ENCODE measurements around the gene MCOLN2. TPM values are rescaled to one million over a fixed set of nuclear protein-coding genes. Genes with fewer than 3 reads are reported as not detected.
"Not testable (repeated sequence)": the region's sequence is repeated elsewhere in the genome, so short reads cannot be mapped to it uniquely, and the experiment has no call there.

MCOLN2 gene
- polyA plus RNA-seq, 1 of the 3 experiments (the other 2 are of a cell fraction): not detected

GRCh38 chr1:84912726-84913554 lies 84.0 kb downstream of the MCOLN2 start:
- no peak for DNase-seq

DNA sequence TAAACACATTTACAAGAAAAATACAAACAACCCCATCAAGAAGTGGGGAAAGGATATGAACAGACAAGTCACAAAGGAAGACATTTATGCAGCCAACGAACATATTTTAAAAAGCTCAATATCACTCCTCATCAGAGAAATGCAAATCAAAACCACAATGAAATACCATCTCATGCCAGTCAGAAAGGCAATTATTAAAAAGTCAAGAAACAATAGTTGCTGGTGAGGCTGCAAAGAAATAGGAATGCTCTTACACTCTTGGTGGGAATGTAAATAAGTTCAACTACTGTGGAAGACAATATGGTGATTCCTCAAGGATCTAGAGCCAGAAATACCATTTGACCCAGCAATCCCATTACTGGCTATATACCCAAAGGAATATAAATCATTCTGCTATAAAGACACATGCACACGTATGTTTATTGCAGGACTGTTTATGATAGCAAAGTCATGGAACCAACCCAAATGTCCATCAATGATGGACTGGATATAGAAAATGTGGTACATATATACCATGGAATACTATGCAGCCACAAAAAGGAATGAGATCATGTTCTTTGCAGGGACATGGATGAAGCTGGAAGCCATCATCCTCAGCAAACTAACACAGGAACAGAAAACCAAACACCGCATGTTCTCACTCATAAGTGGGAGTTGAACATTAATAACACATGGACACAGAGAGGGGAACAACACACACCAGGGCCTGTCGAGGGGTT lies 88.0 kb downstream of the MCOLN2 start:
- H3K9me2 ChIP-seq; H4K20me1 ChIP-seq (ENCODE audit: insufficient read depth); H3K27me3 ChIP-seq (ENCODE audit: insufficient read depth); H3K27ac ChIP-seq (ENCODE audit: low read depth in 2 of 2, low read length in 1 of 2); H3K9me3 ChIP-seq; H3K4me2 ChIP-seq; H3K79me2 ChIP-seq (ENCODE audit: insufficient read depth); POLR2A ChIA-PET; H2AFZ ChIP-seq (ENCODE audit: low read depth); H3F3A ChIP-seq (replicated peaks; ENCODE audit: insufficient read depth); H3K36me3 ChIP-seq (replicated peaks in 1 of 2; ENCODE audit: control insufficient read depth in 1 of 2, insufficient read depth in 2 of 2, low read length in 1 of 2); H3K4me1 ChIP-seq (ENCODE audit: control insufficient read depth in 1 of 2, insufficient read depth in 2 of 2, low read depth in 1 of 2, low read length in 1 of 2); H3K9ac ChIP-seq; H3K4me3 ChIP-seq (ENCODE audit: low read depth in 2 of 2, low read length in 1 of 2); DNase-seq: not testable (repeated sequence)
- CTCF ChIA-PET: interaction anchor here (0.6 kb wide), 1 partner anchor 36 kb away, joined by 3 read pairs; no protein-coding TSS in a partner anchor
- WGBS (ENCODE audit: low lambda C conversion rate): 43% methylated on average over 4 of the region's 4 CpGs

More at GRCh38 chr1:84912726-84913554, 84.0 kb downstream of the MCOLN2 start:
- Histone ChIP-seq H3F3A (replicated peaks; ENCODE audit: insufficient read depth) (no peaks in the 10 kb centered on the region), H3K27me3 (ENCODE audit: insufficient read depth) (no peaks in the 10 kb centered on the region; the same call in 1 of the 2 replicates), H3K4me3 (ENCODE audit: low read depth in 2 of 2, low read length in 1 of 2) (no peak overlapping the region), H3K36me3 (replicated peaks in 1 of 2; ENCODE audit: control insufficient read depth in 1 of 2, insufficient read depth in 2 of 2, low read length in 1 of 2) (no peaks in the 10 kb centered on the region), H3K79me2 (ENCODE audit: insufficient read depth) (no peaks in the 10 kb centered on the region), H3K9me3 (no peaks in the 10 kb centered on the region), H4K20me1 (ENCODE audit: insufficient read depth) (no peaks in the 10 kb centered on the region), H3K9ac (no peak overlapping the region), H3K27ac (ENCODE audit: low read depth in 2 of 2, low read length in 1 of 2) (no peak overlapping the region), H3K9me2 (no peaks in the 10 kb centered on the region), H3K4me2 (no peak overlapping the region), H2AFZ (ENCODE audit: low read depth) (no peak overlapping the region), H3K4me1 (ENCODE audit: control insufficient read depth in 1 of 2, insufficient read depth in 2 of 2, low read depth in 1 of 2, low read length in 1 of 2) (no peaks in the 10 kb centered on the region)
- WGBS (ENCODE audit: low lambda C conversion rate): 56% methylated on average over 3 of the region's 3 CpGs
- ChIA-PET CTCF (interaction anchor here (0.7 to 3.1 kb wide), 4 partner anchors 11 to 32 kb away, joined by 3 to 17 read pairs (median 4); no protein-coding TSS in a partner anchor), POLR2A (no interaction called here)
- no peak for TF ChIP-seq JUND (IDR thresholded peaks at IDR 0.05)
- no peak for TF ChIP-seq SMC3 (IDR thresholded peaks at IDR 0.05; ENCODE audit: low read depth, low read length)
- TF ChIP-seq NRF1 (IDR thresholded peaks at IDR 0.05; ENCODE audit: low read depth, low read length): no peak
- TF ChIP-seq ELF1 (IDR thresholded peaks at IDR 0.05): no peak
- no peak for TF ChIP-seq MAX (IDR thresholded peaks at IDR 0.05; ENCODE audit: low read depth)
- TF ChIP-seq, protein P1, sequence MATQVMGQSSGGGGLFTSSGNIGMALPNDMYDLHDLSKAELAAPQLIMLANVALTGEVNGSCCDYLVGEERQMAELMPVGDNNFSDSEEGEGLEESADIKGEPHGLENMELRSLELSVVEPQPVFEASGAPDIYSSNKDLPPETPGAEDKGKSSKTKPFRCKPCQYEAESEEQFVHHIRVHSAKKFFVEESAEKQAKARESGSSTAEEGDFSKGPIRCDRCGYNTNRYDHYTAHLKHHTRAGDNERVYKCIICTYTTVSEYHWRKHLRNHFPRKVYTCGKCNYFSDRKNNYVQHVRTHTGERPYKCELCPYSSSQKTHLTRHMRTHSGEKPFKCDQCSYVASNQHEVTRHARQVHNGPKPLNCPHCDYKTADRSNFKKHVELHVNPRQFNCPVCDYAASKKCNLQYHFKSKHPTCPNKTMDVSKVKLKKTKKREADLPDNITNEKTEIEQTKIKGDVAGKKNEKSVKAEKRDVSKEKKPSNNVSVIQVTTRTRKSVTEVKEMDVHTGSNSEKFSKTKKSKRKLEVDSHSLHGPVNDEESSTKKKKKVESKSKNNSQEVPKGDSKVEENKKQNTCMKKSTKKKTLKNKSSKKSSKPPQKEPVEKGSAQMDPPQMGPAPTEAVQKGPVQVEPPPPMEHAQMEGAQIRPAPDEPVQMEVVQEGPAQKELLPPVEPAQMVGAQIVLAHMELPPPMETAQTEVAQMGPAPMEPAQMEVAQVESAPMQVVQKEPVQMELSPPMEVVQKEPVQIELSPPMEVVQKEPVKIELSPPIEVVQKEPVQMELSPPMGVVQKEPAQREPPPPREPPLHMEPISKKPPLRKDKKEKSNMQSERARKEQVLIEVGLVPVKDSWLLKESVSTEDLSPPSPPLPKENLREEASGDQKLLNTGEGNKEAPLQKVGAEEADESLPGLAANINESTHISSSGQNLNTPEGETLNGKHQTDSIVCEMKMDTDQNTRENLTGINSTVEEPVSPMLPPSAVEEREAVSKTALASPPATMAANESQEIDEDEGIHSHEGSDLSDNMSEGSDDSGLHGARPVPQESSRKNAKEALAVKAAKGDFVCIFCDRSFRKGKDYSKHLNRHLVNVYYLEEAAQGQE (IDR thresholded peaks at IDR 0.05; ENCODE audit: low read depth, low read length): no peak
- no peak for TF ChIP-seq PBX3 (IDR thresholded peaks at IDR 0.05)
- no peak for TF ChIP-seq RXRA (IDR thresholded peaks at IDR 0.05; ENCODE audit: borderline replicate concordance, low read depth)
- TF ChIP-seq TAF1 (IDR thresholded peaks at IDR 0.05; ENCODE audit: borderline replicate concordance, low read depth, low read length): no peak
